ENCODE measurements around the gene CRTAP. TPM values are rescaled to one million over a fixed set of nuclear protein-coding genes. Genes with fewer than 3 reads are reported as not detected.
"Not testable (repeated sequence)": the region's sequence is repeated elsewhere in the genome, so short reads cannot be mapped to it uniquely, and the experiment has no call there.

The CRTAP gene
- total RNA-seq, 1 experiment from 2014 or later = 104 TPM

DNA sequence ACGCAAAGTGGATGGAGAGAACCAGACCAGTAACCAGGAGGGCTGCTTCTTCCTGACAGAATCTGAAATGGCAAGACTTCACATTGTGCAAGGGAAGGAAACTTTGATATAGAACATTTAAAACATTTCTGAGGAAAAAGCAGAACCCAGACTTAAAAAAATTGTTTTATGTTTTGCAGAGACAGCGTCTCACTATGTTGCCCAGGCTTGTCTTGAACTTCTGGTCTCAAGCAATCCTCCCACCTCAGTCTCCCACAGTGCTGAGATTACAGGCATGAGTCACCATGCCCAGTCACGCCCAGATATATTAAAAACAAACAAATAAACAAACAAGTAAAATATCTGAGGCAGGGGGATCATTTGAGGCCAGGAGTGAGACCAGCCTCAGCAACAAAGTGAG lies 46.2 kb downstream of the CRTAP start (continued):
- TF ChIP-seq, protein P1, sequence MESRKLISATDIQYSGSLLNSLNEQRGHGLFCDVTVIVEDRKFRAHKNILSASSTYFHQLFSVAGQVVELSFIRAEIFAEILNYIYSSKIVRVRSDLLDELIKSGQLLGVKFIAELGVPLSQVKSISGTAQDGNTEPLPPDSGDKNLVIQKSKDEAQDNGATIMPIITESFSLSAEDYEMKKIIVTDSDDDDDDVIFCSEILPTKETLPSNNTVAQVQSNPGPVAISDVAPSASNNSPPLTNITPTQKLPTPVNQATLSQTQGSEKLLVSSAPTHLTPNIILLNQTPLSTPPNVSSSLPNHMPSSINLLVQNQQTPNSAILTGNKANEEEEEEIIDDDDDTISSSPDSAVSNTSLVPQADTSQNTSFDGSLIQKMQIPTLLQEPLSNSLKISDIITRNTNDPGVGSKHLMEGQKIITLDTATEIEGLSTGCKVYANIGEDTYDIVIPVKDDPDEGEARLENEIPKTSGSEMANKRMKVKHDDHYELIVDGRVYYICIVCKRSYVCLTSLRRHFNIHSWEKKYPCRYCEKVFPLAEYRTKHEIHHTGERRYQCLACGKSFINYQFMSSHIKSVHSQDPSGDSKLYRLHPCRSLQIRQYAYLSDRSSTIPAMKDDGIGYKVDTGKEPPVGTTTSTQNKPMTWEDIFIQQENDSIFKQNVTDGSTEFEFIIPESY (IDR thresholded peaks at IDR 0.05; ENCODE audit: extremely low read depth, insufficient replicate concordance, low read length) = no peak
- no peak for TF ChIP-seq RAD21 (IDR thresholded peaks at IDR 0.05; ENCODE audit: low read depth)
- no peak for TF ChIP-seq POLR2AphosphoS5 (IDR thresholded peaks at IDR 0.05; ENCODE audit: low read depth, low read length)

DNA sequence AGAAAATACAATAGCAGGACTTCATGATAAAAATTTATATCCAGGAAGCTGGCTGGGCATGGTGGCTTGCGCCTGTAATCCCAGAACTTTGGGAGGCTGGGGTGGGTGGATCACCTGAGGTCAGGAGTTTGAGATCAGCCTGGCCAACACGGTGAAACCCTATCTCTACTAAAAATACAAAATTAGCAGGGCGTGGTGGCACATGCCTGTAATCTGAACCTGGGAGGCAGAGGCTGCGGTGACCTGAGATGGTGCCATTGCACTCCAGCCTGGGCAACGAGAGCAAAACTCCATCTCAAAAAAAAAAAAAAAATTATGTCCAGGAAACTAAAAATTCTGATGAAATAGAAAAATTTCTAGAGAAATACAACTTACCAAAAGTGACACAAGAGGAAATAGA lies 48.8 kb downstream of the CRTAP start:
- peak; percentile 46; the same call in 1 of the 2 replicates for ATAC-seq

DNA sequence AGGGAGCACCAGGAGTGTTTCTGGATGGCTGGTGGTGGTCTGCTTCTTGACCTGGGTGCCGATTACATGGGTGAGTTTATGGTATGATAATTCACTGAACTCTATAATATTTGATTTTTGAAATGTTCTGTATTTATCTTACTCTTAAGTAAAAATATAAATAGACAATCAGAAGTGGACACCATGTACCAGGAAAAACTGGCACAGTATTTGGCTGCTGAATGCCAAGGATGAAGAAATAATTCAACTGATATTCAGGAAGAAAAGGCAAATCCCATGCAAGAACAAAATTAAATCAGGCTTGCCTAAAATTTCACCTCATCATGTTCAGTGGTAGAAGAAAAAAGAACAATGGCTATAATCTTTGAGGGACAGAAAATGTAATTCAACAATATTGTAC lies 51.6 kb downstream of the CRTAP start:
- RAD21 ChIA-PET (ENCODE audit: low non-redundant PET in 1 of 2, low total read pairs in 2 of 2, uncharacterized antibody in 2 of 2, unreplicated experiment in 2 of 2) = no interaction called here
- H3K4me2 ChIP-seq (ENCODE audit: low read length) = no peak overlapping the region

More for the DNA sequence above, 48.8 kb downstream of the CRTAP start:
- H3K79me2 ChIP-seq (ENCODE audit: insufficient read depth, low read length); H4K20me1 ChIP-seq (ENCODE audit: insufficient read depth); H2AFZ ChIP-seq (ENCODE audit: low read depth, low read length, poor library complexity, severe bottlenecking); BruUV-seq (replicated peaks); H3K4me3 ChIP-seq (replicated peaks in 1 of 2; ENCODE audit: low read depth in 1 of 2, low read length in 2 of 2); RAD21 ChIA-PET (ENCODE audit: low non-redundant PET in 1 of 2, low total read pairs in 2 of 2, uncharacterized antibody in 2 of 2, unreplicated experiment in 2 of 2); DNase-seq (ENCODE audit: low read depth, low spot score); CTCF ChIA-PET; H3K9me3 ChIP-seq (ENCODE audit: control insufficient read depth in 1 of 2, insufficient read depth in 1 of 2, low read depth in 1 of 2, low read length in 2 of 2); POLR2A ChIA-PET; intact Hi-C loops (cut with micrococcal nuclease); H3K9me2 ChIP-seq (ENCODE audit: insufficient read depth); H3K27me3 ChIP-seq (ENCODE audit: insufficient read depth, low read length); H3K36me3 ChIP-seq (ENCODE audit: control insufficient read depth in 1 of 2, insufficient read depth in 2 of 2, low read length in 2 of 2); H3K27ac ChIP-seq (ENCODE audit: low read depth, low read length); H3K9ac ChIP-seq (ENCODE audit: low read length); H3K4me2 ChIP-seq (ENCODE audit: low read length): not testable (repeated sequence)
- H3K4me1 ChIP-seq (ENCODE audit: control insufficient read depth in 1 of 2, insufficient read depth in 2 of 2, low read length in 2 of 2) = peaks cover 3 to 16% of the 10 kb centered on the region in 2 experiments; a peak in 2 of 4 replicates

More for the DNA sequence above, 51.6 kb downstream of the CRTAP start:
- Histone ChIP-seq H4K20me1 (ENCODE audit: insufficient read depth) (no peaks in the 10 kb centered on the region), H3K36me3 (ENCODE audit: control insufficient read depth in 1 of 2, insufficient read depth in 2 of 2, low read length in 2 of 2) (no peaks in the 10 kb centered on the region), H3K4me3 (replicated peaks in 1 of 2; ENCODE audit: low read depth in 1 of 2, low read length in 2 of 2) (no peak overlapping the region), H3K27ac (ENCODE audit: low read depth, low read length) (no peak overlapping the region), H3K9ac (ENCODE audit: low read length) (no peak overlapping the region), H3K9me3 (ENCODE audit: control insufficient read depth in 1 of 2, insufficient read depth in 1 of 2, low read depth in 1 of 2, low read length in 2 of 2) (no peaks in the 10 kb centered on the region), H2AFZ (ENCODE audit: low read depth, low read length, poor library complexity, severe bottlenecking) (no peak overlapping the region), H3K9me2 (ENCODE audit: insufficient read depth) (no peaks in the 10 kb centered on the region), H3K27me3 (ENCODE audit: insufficient read depth, low read length) (no peaks in the 10 kb centered on the region), H3K4me1 (ENCODE audit: control insufficient read depth in 1 of 2, insufficient read depth in 2 of 2, low read length in 2 of 2) (peaks cover 0 to 9% of the 10 kb centered on the region in 2 experiments; a peak in 2 of 4 replicates), H3K79me2 (ENCODE audit: insufficient read depth, low read length) (no peaks in the 10 kb centered on the region)
- CTCF ChIA-PET = no interaction called here
- no peak for TF ChIP-seq EZH2phosphoT487 (IDR thresholded peaks at IDR 0.05; ENCODE audit: borderline replicate concordance)
- TF ChIP-seq, protein P2, sequence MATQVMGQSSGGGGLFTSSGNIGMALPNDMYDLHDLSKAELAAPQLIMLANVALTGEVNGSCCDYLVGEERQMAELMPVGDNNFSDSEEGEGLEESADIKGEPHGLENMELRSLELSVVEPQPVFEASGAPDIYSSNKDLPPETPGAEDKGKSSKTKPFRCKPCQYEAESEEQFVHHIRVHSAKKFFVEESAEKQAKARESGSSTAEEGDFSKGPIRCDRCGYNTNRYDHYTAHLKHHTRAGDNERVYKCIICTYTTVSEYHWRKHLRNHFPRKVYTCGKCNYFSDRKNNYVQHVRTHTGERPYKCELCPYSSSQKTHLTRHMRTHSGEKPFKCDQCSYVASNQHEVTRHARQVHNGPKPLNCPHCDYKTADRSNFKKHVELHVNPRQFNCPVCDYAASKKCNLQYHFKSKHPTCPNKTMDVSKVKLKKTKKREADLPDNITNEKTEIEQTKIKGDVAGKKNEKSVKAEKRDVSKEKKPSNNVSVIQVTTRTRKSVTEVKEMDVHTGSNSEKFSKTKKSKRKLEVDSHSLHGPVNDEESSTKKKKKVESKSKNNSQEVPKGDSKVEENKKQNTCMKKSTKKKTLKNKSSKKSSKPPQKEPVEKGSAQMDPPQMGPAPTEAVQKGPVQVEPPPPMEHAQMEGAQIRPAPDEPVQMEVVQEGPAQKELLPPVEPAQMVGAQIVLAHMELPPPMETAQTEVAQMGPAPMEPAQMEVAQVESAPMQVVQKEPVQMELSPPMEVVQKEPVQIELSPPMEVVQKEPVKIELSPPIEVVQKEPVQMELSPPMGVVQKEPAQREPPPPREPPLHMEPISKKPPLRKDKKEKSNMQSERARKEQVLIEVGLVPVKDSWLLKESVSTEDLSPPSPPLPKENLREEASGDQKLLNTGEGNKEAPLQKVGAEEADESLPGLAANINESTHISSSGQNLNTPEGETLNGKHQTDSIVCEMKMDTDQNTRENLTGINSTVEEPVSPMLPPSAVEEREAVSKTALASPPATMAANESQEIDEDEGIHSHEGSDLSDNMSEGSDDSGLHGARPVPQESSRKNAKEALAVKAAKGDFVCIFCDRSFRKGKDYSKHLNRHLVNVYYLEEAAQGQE (IDR thresholded peaks at IDR 0.05; ENCODE audit: low read depth) = no peak
- no peak for TF ChIP-seq RAD21 (IDR thresholded peaks at IDR 0.05; ENCODE audit: low read depth)
- TF ChIP-seq, protein P1 (IDR thresholded peaks at IDR 0.05; ENCODE audit: extremely low read depth, insufficient replicate concordance, low read length) = no peak
- TF ChIP-seq SP1 (IDR thresholded peaks at IDR 0.05; ENCODE audit: low read depth) = no peak
- DNase-seq (ENCODE audit: low read depth, low spot score) = no peak
- POLR2A ChIA-PET = no interaction called here
- intact Hi-C loops (cut with micrococcal nuclease) = no loop called here
- no peak for ATAC-seq
- no TSS peak for BruUV-seq (replicated peaks)
